Lower leg skin (tissue), 3 donors: ENCODE measurements around the gene PKP4.

Experiments
- POLR2A ChIP-seq, 2 donors: fragments of 450-650 bp; IDR thresholded peaks; one replicate each; pipeline ENCODE4 v1.6.1; 2016 to 2017; ENCODE audit warnings: antibody characterized with exemption in 2 of 2, mild to moderate bottlenecking in 1 of 2, moderate library complexity in 1 of 2
- TF ChIP-seq, protein P1 (sequence below), 3 donors: fragments of 450-650 bp; IDR thresholded peaks; one replicate each; pipeline ENCODE4 v1.5.1; 2016; ENCODE audit warnings: antibody characterized with exemption in 3 of 3, mild to moderate bottlenecking in 3 of 3, moderate library complexity in 2 of 3

DNA sequence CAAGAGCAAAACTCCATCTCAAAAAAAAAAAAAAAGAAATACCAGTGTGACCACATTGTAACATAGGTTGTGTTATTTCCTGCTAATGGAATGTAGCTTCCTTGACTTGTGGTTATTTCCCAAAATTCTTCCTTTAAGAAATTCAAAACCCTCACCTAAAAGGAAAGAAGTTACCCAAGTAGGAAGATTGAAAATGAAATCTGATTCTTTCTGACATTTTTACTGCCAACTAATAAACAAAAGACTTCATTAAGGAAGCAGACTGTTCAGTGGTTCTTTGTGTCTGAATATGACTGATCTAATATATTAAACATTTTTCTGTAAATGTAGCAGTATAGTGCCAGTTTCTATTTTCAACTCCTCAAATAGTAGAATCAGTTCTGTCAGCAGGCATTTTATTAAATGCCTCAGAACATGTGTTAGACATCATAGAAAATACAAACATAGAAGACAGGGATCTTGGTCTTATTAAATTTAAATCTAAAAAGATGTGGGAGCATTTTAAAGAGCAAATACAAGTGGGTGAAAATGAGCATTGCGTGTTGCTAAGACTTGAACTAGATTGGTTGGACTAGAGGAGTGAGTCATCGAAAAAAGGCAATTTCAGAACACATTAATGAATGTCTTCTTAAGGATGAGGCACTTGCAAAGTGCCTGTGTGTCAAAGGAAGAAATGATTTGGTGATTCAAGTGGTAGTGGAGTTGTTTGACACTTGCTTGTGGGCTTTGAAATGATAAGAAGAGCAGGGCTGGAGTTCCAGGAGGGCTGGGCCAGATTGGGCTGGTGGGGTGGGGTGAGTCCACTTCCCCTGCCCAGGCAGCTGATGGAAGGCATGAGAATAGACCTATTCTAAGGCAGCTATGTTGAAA lies 53.4 kb downstream of the PKP4 start:
- TF ChIP-seq POLR2A (IDR thresholded peaks at IDR 0.05), result no peak
- TF ChIP-seq, protein P1, sequence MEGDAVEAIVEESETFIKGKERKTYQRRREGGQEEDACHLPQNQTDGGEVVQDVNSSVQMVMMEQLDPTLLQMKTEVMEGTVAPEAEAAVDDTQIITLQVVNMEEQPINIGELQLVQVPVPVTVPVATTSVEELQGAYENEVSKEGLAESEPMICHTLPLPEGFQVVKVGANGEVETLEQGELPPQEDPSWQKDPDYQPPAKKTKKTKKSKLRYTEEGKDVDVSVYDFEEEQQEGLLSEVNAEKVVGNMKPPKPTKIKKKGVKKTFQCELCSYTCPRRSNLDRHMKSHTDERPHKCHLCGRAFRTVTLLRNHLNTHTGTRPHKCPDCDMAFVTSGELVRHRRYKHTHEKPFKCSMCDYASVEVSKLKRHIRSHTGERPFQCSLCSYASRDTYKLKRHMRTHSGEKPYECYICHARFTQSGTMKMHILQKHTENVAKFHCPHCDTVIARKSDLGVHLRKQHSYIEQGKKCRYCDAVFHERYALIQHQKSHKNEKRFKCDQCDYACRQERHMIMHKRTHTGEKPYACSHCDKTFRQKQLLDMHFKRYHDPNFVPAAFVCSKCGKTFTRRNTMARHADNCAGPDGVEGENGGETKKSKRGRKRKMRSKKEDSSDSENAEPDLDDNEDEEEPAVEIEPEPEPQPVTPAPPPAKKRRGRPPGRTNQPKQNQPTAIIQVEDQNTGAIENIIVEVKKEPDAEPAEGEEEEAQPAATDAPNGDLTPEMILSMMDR (IDR thresholded peaks at IDR 0.05), result no peak
